DND-41 (cell line): Measurements from ENCODE around the gene PWWP2B.

Experiments
- ATAC-seq: fragments of 200-7000 bp; cut with Tn5 transposase; 3 replicates; pipeline ENCODE4 v1.9.1; 2021; ENCODE audit warnings: low read depth; ENCODE audit not compliant: insufficient read depth
- DNase-seq: peaks from one replicate; pipeline ENCODE4 v3.0.0-alpha.2; 2020
- H2AFZ ChIP-seq: 2 replicates; pipeline ENCODE4 v1.6.0; 2012; ENCODE audit warnings: low read depth, low read length
- H3K27ac ChIP-seq: 2 replicates; pipeline ENCODE4 v1.5.1; 2012; ENCODE audit warnings: low read length, inconsistent platforms
- H3K27me3 ChIP-seq: fragments of 200-600 bp; sonication (generic); 2 replicates; pipeline ENCODE4 v1.6.0; 2012; ENCODE audit warnings: low read length, mild to moderate bottlenecking, inconsistent platforms; ENCODE audit not compliant: insufficient read depth, poor library complexity
- H3K36me3 ChIP-seq: 2 replicates; pipeline ENCODE4 v1.5.1; 2012; ENCODE audit warnings: low read length, inconsistent platforms; ENCODE audit not compliant: insufficient read depth
- H3K4me1 ChIP-seq: 2 replicates; pipeline ENCODE4 v1.5.1; 2012; ENCODE audit warnings: mild to moderate bottlenecking, low read length; ENCODE audit not compliant: insufficient read depth
- H3K4me2 ChIP-seq: 2 replicates; pipeline ENCODE4 v1.6.0; 2012; ENCODE audit warnings: mild to moderate bottlenecking, moderate library complexity, low read length, inconsistent platforms; ENCODE audit not compliant: insufficient read depth
- H3K4me3 ChIP-seq, 2 experiments: fragments of 200-600 bp in 1 of 2; shearing (Covaris generic) in 1 of 2; 2 replicates each; pipeline ENCODE4 v1.5.1; 2012 to 2016; ENCODE audit warnings: inconsistent platforms in 2 of 2, low read length in 2 of 2, mild to moderate bottlenecking in 2 of 2, low read depth in 1 of 2, moderate library complexity in 1 of 2
- H3K79me2 ChIP-seq: 2 replicates; pipeline ENCODE4 v1.6.0; 2012; ENCODE audit warnings: low read length, inconsistent platforms; ENCODE audit not compliant: insufficient read depth
- H3K9ac ChIP-seq: 2 replicates; pipeline ENCODE4 v1.6.0; 2012; ENCODE audit warnings: low read depth, mild to moderate bottlenecking, inconsistent platforms, low read length, moderate library complexity
- H3K9me3 ChIP-seq: 2 replicates; pipeline ENCODE4 v1.5.1; 2012; ENCODE audit warnings: low read length, moderate library complexity, mild to moderate bottlenecking, inconsistent platforms; ENCODE audit not compliant: insufficient read depth, severe bottlenecking
- H4K20me1 ChIP-seq: 2 replicates; pipeline ENCODE4 v1.6.0; 2012; ENCODE audit warnings: low read length; ENCODE audit not compliant: insufficient read depth
- EZH2 ChIP-seq: IDR thresholded peaks from 3 replicates; pipeline ENCODE4 v1.6.1; 2012; ENCODE audit warnings: borderline replicate concordance, low read depth, mild to moderate bottlenecking, moderate library complexity, low read length, inconsistent platforms; ENCODE audit not compliant: severe bottlenecking
- TF ChIP-seq, protein P1 (sequence below): IDR thresholded peaks from 2 replicates; pipeline ENCODE4 v1.5.1; 2012; ENCODE audit warnings: borderline replicate concordance, low read length, moderate library complexity, mild to moderate bottlenecking; ENCODE audit not compliant: poor library complexity, severe bottlenecking; ENCODE audit errors: extremely low read depth

PWWP2B gene

DNA sequence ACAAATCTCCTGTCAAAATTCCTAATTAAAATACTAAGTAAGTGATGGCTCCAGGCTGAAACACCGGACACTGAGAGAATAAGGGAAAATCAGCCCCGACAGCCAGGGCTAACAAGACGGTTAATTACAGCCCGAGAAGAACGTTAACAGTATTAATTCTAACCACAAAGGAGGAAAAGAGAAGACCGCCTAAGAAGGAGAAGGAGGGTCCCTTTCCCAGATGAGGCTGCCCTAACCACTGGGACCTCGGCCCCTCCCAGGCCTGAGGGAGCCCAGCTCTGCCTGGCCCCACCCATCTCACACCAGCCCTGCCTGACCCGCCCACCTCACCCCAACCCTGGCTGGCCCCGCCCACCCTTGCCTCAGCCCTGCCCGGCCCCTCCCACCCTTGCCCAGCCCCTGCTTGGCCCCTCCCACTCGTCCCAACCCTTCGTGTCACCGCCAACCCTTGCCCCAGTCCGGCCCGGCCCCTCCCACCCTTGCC, 51.3 kb downstream of the PWWP2B start:
- H3K4me1 ChIP-seq: peaks cover 50% of the 10 kb centered on the region
- H3K4me3 ChIP-seq: no peak overlapping the region
- TF ChIP-seq, protein P1, sequence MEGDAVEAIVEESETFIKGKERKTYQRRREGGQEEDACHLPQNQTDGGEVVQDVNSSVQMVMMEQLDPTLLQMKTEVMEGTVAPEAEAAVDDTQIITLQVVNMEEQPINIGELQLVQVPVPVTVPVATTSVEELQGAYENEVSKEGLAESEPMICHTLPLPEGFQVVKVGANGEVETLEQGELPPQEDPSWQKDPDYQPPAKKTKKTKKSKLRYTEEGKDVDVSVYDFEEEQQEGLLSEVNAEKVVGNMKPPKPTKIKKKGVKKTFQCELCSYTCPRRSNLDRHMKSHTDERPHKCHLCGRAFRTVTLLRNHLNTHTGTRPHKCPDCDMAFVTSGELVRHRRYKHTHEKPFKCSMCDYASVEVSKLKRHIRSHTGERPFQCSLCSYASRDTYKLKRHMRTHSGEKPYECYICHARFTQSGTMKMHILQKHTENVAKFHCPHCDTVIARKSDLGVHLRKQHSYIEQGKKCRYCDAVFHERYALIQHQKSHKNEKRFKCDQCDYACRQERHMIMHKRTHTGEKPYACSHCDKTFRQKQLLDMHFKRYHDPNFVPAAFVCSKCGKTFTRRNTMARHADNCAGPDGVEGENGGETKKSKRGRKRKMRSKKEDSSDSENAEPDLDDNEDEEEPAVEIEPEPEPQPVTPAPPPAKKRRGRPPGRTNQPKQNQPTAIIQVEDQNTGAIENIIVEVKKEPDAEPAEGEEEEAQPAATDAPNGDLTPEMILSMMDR: no peak
- TF ChIP-seq EZH2: no peak

DNA sequence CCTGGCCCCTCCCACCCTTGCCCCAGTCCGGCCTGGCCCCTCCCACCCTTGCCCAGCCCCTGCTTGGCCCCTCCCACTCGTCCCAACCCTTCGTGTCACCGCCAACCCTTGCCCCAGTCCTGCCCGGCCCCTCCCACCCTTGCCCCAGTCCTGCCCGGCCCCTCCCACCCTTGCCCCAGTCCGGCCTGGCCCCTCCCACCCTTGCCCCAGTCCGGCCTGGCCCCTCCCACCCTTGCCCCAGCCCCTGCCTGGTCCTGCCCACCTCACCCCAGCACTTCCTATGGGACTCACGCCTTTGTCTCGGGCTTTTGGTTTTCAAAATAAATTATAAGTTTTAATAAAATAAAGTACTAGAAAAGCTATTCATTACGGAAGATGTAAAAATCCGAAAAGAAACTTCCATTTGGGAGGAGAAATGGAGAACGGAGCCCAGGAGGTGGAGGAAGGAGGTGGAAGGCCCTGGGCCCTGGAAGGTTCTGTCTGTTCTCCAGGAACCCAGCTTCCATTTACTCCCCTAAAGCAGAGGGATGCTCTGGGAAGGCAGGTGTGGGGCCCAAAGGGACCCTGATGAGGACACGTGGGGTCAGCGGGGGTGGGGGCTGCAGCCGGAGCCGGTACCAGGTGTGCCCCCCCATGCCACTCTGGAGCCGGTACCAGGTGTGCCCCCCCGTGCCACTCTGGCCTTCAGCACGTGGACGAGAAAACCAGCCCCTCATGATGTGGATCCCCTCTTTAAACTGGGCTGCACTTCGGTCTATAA, 52.2 kb downstream of the PWWP2B start:
- no peaks in the 10 kb centered on the region for H3K27me3 ChIP-seq
- H3K4me3 ChIP-seq: no peak overlapping the region
- ATAC-seq (no peak), DNase-seq (no peak)
- H3K4me2 ChIP-seq: no peak overlapping the region
- no peak overlapping the region for H3K9ac ChIP-seq
- no peak overlapping the region for H2AFZ ChIP-seq
- H4K20me1 ChIP-seq: peaks cover 3% of the 10 kb centered on the region
- H3K79me2 ChIP-seq: no peaks in the 10 kb centered on the region
- H3K4me1 ChIP-seq: peaks cover 46% of the 10 kb centered on the region
- no peak overlapping the region for H3K27ac ChIP-seq
- H3K36me3 ChIP-seq: no peaks in the 10 kb centered on the region
- TF ChIP-seq, protein P1: no peak
- no peak for TF ChIP-seq EZH2
- H3K9me3 ChIP-seq: no peaks in the 10 kb centered on the region

More for the DNA sequence above, 51.3 kb downstream of the PWWP2B start:
- no peaks in the 10 kb centered on the region for H3K36me3 ChIP-seq
- ATAC-seq (no peak), DNase-seq (peak; percentile 43)
- peaks cover 3% of the 10 kb centered on the region for H4K20me1 ChIP-seq
- H3K9me3 ChIP-seq: no peaks in the 10 kb centered on the region
- H3K27me3 ChIP-seq: no peaks in the 10 kb centered on the region
- no peaks in the 10 kb centered on the region for H3K79me2 ChIP-seq
- peak overlapping the region; percentile 55; the same call in 1 of the 2 replicates for H3K4me2 ChIP-seq
- peak overlapping the region; percentile 77; the same call in 1 of the 2 replicates for H3K27ac ChIP-seq
- H3K9ac ChIP-seq: peak overlapping the region; percentile 53; the same call in 1 of the 2 replicates
- H2AFZ ChIP-seq: no peak overlapping the region

DNA sequence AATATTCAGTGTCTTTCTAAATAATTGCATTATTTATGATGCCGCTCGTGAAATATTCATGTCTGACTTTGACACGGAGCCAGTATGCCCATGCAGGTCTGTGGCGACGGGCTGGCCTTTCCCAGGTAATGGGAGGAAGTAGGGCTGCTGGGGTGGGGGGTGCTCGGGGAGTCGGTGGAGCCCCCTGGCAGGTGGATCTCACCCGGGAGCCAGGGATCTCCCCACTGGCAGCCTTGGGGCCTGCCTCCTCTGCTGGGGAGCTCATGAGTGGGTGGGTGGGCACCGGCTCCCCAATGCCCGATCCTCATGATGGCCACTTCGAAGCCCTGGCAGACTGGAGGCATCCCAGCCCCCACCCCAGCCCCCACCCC, 52.8 kb downstream of the PWWP2B start:
- ATAC-seq: no peak
- Histone ChIP-seq H3K27ac (no peak overlapping the region), H3K9me3 (no peaks in the 10 kb centered on the region)

More for the DNA sequence above, 52.8 kb downstream of the PWWP2B start:
- no peaks in the 10 kb centered on the region for H3K27me3 ChIP-seq
- DNase-seq: no peak
- peaks cover 3% of the 10 kb centered on the region for H4K20me1 ChIP-seq
- H3K36me3 ChIP-seq: no peaks in the 10 kb centered on the region
- no peak overlapping the region for H3K4me2 ChIP-seq
- H3K4me1 ChIP-seq: peaks cover 44% of the 10 kb centered on the region
- no peak overlapping the region for H3K9ac ChIP-seq
- H3K4me3 ChIP-seq: no peak overlapping the region
- no peak overlapping the region for H2AFZ ChIP-seq
- no peaks in the 10 kb centered on the region for H3K79me2 ChIP-seq
- TF ChIP-seq EZH2: no peak
- TF ChIP-seq, protein P1: no peak
